ENCODE measurements around the gene SLC7A1. TPM values are rescaled to one million over a fixed set of nuclear protein-coding genes. Genes with fewer than 3 reads are reported as not detected.

The SLC7A1 gene
- total and polyA plus RNA-seq, 2 experiments from 2014 or later = 23.0 to 74.7 TPM

GRCh38 chr13:29619995-29620394, 24.5 kb upstream of the SLC7A1 start (continued):
- TF ChIP-seq EZH2phosphoT487 (IDR thresholded peaks at IDR 0.05; ENCODE audit: unreplicated experiment) (no peak), JUNB (IDR thresholded peaks at IDR 0.05; ENCODE audit: unreplicated experiment) (no peak), CREB1 (CRISPR knock-in tag; IDR thresholded peaks at IDR 0.05; ENCODE audit: low read depth) (no peak), POLR2AphosphoS5 (IDR thresholded peaks at IDR 0.05; ENCODE audit: low read depth) (no peak), EZH2 (IDR thresholded peaks at IDR 0.05; ENCODE audit: low read depth, unreplicated experiment) (no peak), STAT1 (IDR thresholded peaks at IDR 0.05; ENCODE audit: unreplicated experiment) (no peak)
- TF ChIP-seq, protein P1, sequence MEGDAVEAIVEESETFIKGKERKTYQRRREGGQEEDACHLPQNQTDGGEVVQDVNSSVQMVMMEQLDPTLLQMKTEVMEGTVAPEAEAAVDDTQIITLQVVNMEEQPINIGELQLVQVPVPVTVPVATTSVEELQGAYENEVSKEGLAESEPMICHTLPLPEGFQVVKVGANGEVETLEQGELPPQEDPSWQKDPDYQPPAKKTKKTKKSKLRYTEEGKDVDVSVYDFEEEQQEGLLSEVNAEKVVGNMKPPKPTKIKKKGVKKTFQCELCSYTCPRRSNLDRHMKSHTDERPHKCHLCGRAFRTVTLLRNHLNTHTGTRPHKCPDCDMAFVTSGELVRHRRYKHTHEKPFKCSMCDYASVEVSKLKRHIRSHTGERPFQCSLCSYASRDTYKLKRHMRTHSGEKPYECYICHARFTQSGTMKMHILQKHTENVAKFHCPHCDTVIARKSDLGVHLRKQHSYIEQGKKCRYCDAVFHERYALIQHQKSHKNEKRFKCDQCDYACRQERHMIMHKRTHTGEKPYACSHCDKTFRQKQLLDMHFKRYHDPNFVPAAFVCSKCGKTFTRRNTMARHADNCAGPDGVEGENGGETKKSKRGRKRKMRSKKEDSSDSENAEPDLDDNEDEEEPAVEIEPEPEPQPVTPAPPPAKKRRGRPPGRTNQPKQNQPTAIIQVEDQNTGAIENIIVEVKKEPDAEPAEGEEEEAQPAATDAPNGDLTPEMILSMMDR (conservative IDR thresholded peaks at IDR 0.05; ENCODE audit: low read depth in 2 of 2) = no peak

DNA sequence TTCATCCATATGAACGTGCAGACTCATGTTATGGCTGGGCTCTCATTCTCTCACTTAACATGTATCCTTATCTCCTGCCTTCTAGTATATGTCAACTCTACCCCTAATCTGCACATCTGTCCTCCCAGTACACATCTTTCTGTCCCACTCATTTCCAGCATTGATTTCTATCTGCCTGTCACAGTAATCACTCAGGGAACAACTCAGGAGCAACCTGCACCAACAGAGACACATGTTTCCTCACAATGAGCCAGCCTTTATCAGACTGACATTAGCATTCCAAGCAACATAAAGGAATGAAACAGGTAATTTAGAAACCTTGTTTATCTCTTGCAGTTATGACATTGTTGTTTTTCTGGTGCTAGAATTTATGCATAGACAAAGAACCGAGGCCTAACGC, 17.6 kb upstream of the SLC7A1 start:
- no peaks in the 10 kb centered on the region for H4K20me1 ChIP-seq (replicated peaks; ENCODE audit: insufficient read depth)
- no peaks in the 10 kb centered on the region; the same call in 2 of the 3 replicates for H3K36me3 Mint-ChIP-seq (ENCODE audit: low read depth)
- peaks cover 2% of the 10 kb centered on the region; the same call in 2 of the 3 replicates for H3K9me3 Mint-ChIP-seq
- TF ChIP-seq CREB1 (CRISPR knock-in tag; IDR thresholded peaks at IDR 0.05; ENCODE audit: low read depth) (no peak), EZH2 (IDR thresholded peaks at IDR 0.05; ENCODE audit: low read depth, unreplicated experiment) (no peak), ZNF331 (CRISPR knock-in tag; IDR thresholded peaks at IDR 0.05; ENCODE audit: low read depth) (no peak), EZH2phosphoT487 (IDR thresholded peaks at IDR 0.05; ENCODE audit: unreplicated experiment) (no peak)
- H3K4me2 ChIP-seq = no peak overlapping the region
- no peak overlapping the region for H3K27ac ChIP-seq (ENCODE audit: low read depth)
- no peak overlapping the region for H3K27ac Mint-ChIP-seq
- no peaks in the 10 kb centered on the region for H3F3A ChIP-seq (replicated peaks; ENCODE audit: low read depth)
- no peaks in the 10 kb centered on the region for H3K36me3 ChIP-seq (ENCODE audit: insufficient read depth)
- no peak for ATAC-seq
- no peaks in the 10 kb centered on the region for H3K4me1 Mint-ChIP-seq
- DNase-seq (ENCODE audit: low spot score) = no peak
- H3K9me2 ChIP-seq (ENCODE audit: insufficient read depth) = no peaks in the 10 kb centered on the region
- H3K79me2 ChIP-seq (replicated peaks; ENCODE audit: insufficient read depth) = no peaks in the 10 kb centered on the region
- no peak overlapping the region for H3K4me3 Mint-ChIP-seq
- H3K4me3 ChIP-seq = no peak overlapping the region
- H3K4me1 ChIP-seq (ENCODE audit: insufficient read depth) = no peaks in the 10 kb centered on the region
- H3K27me3 ChIP-seq (ENCODE audit: insufficient read depth) = no peaks in the 10 kb centered on the region
- H3K27me3 Mint-ChIP-seq (ENCODE audit: insufficient read depth, low read depth, poor library complexity) = no peaks in the 10 kb centered on the region
- H2AFZ ChIP-seq = no peak overlapping the region

GRCh38 chr13:29607465-29607864, 12.0 kb upstream of the SLC7A1 start:
- Mint-ChIP-seq H3K36me3 (ENCODE audit: low read depth) (no peaks in the 10 kb centered on the region), H3K27ac (no peak overlapping the region), H3K4me3 (no peak overlapping the region), H3K4me1 (no peaks in the 10 kb centered on the region), H3K27me3 (ENCODE audit: insufficient read depth, low read depth, poor library complexity) (peaks cover 3% of the 10 kb centered on the region), H3K9me3 (no peaks in the 10 kb centered on the region)
- no peak for DNase-seq (ENCODE audit: low spot score)
- Histone ChIP-seq H4K20me1 (replicated peaks; ENCODE audit: insufficient read depth) (no peaks in the 10 kb centered on the region; the same call in 1 of the 2 replicates), H3K4me1 (ENCODE audit: insufficient read depth) (no peaks in the 10 kb centered on the region), H3K4me2 (no peak overlapping the region), H3K4me3 (no peak overlapping the region), H2AFZ (no peak overlapping the region), H3K27me3 (ENCODE audit: insufficient read depth) (no peaks in the 10 kb centered on the region), H3K79me2 (replicated peaks; ENCODE audit: insufficient read depth) (no peaks in the 10 kb centered on the region), H3F3A (replicated peaks; ENCODE audit: low read depth) (no peaks in the 10 kb centered on the region), H3K36me3 (ENCODE audit: insufficient read depth) (no peaks in the 10 kb centered on the region), H3K27ac (ENCODE audit: low read depth) (no peak overlapping the region), H3K9me2 (ENCODE audit: insufficient read depth) (no peaks in the 10 kb centered on the region)
- no peak for ATAC-seq
- TF ChIP-seq EZH2phosphoT487 (IDR thresholded peaks at IDR 0.05; ENCODE audit: unreplicated experiment) (no peak), NANOG (IDR thresholded peaks at IDR 0.05; ENCODE audit: borderline replicate concordance) (no peak), POLR2AphosphoS5 (IDR thresholded peaks at IDR 0.05; ENCODE audit: low read depth) (no peak), STAT1 (IDR thresholded peaks at IDR 0.05; ENCODE audit: unreplicated experiment) (no peak)
- TF ChIP-seq, protein P1 (conservative IDR thresholded peaks at IDR 0.05; ENCODE audit: low read depth in 2 of 2) = no peak
